ENCODE measurements around the gene OR9Q2. TPM values are rescaled to one million over a fixed set of nuclear protein-coding genes. Genes with fewer than 3 reads are reported as not detected.

OR9Q2 gene, protein sequence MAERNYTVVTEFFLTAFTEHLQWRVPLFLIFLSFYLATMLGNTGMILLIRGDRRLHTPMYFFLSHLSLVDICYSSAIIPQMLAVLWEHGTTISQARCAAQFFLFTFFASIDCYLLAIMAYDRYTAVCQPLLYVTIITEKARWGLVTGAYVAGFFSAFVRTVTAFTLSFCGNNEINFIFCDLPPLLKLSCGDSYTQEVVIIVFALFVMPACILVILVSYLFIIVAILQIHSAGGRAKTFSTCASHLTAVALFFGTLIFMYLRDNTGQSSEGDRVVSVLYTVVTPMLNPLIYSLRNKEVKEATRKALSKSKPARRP
- total RNA-seq (ENCODE audit: unreplicated experiment) = not detected
- long read RNA-seq = 0 reads

DNA sequence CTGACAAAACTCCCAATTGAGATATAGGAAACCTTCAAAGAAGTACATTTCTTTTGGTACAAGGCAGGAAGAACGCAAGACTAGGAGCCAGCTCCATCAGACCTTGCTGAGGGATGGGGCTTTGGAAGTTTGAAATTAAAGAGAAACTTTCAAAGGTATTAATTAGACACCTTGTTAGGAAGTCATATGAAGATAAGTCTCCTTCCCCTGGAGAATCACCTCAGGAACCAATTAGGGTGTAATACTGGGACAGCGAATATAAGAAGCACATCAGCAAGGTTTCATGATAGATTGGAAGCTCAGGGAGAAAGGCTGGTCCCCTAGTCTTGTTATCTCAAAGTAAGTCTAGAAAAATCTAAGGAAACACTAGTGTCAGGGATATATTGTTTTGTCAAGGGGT, at the start of gene OR9Q2:
Gene OR9Q2 (plus strand): TSS at position 301 of the 400 bp plus-strand sequence. CDS start 1,421 bp downstream, outside the sequence.
- TF ChIP-seq, protein P1, sequence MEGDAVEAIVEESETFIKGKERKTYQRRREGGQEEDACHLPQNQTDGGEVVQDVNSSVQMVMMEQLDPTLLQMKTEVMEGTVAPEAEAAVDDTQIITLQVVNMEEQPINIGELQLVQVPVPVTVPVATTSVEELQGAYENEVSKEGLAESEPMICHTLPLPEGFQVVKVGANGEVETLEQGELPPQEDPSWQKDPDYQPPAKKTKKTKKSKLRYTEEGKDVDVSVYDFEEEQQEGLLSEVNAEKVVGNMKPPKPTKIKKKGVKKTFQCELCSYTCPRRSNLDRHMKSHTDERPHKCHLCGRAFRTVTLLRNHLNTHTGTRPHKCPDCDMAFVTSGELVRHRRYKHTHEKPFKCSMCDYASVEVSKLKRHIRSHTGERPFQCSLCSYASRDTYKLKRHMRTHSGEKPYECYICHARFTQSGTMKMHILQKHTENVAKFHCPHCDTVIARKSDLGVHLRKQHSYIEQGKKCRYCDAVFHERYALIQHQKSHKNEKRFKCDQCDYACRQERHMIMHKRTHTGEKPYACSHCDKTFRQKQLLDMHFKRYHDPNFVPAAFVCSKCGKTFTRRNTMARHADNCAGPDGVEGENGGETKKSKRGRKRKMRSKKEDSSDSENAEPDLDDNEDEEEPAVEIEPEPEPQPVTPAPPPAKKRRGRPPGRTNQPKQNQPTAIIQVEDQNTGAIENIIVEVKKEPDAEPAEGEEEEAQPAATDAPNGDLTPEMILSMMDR (IDR thresholded peaks at IDR 0.05; ENCODE audit: partially characterized antibody, unreplicated experiment) = no peak
- Mint-ChIP-seq H3K9me3 (ENCODE audit: unreplicated experiment) (peaks cover 2% of the 10 kb centered on the region), H3K4me3 (ENCODE audit: unreplicated experiment) (no peak within 1 kb of the TSS), H3K27ac (ENCODE audit: unreplicated experiment) (no peak within 1 kb of the TSS), H3K4me1 (ENCODE audit: low read depth, unreplicated experiment) (no peaks in the 10 kb centered on the region), H3K27me3 (ENCODE audit: unreplicated experiment) (no peaks in the 10 kb centered on the region), H3K36me3 (ENCODE audit: unreplicated experiment) (no peaks in the 10 kb centered on the region)
- DNase-seq = no peak

DNA sequence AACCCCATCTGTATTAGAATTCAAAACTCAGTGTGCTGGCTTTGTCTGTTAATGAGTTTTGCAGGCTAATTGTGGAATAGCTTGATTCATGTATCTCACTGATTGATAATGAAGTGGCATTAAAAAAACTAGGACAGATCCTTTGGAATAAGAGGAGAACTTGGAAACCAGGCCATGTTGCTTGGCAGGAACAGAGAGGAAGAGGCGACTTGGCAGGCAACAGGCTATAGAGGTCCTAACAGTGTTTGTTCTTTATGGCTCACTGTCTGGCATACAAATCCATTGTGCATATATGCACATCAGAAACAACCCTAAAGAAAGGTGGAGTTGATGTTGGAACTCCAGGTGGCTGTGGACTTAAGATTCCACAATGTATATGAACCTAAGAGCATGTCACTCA, 46.1 kb upstream of the OR9Q2 start:
- TF ChIP-seq, protein P1 (IDR thresholded peaks at IDR 0.05; ENCODE audit: partially characterized antibody, unreplicated experiment) = no peak
- H3K9me3 Mint-ChIP-seq (ENCODE audit: unreplicated experiment) = no peaks in the 10 kb centered on the region
- no peak overlapping the region for H3K4me3 Mint-ChIP-seq (ENCODE audit: unreplicated experiment)
- no peak overlapping the region for H3K27ac Mint-ChIP-seq (ENCODE audit: unreplicated experiment)
- no peaks in the 10 kb centered on the region for H3K4me1 Mint-ChIP-seq (ENCODE audit: low read depth, unreplicated experiment)
- H3K27me3 Mint-ChIP-seq (ENCODE audit: unreplicated experiment) = no peaks in the 10 kb centered on the region
- no peak for DNase-seq
- no peaks in the 10 kb centered on the region for H3K36me3 Mint-ChIP-seq (ENCODE audit: unreplicated experiment)

DNA sequence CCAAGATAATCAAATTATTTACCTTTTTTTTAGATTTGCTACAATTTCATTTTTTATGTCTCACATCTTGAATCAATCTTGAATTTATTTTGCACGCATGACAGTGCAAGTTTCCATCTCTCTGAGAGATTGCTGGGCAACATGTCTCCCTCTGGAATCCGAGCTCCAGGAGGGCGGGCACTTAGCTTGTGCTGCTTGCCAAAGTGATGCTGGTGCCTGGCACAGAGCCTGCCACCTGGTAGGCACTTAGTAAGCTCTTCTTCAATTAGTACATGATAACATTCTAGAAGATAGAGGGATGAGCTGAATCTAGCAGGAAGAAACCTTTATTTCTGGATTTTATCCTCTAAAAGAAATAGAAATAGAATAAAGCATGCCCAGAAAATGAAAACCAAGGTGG, 36.1 kb upstream of the OR9Q2 start:
- TF ChIP-seq, protein P1 (IDR thresholded peaks at IDR 0.05; ENCODE audit: partially characterized antibody, unreplicated experiment) = no peak
- Mint-ChIP-seq H3K36me3 (ENCODE audit: unreplicated experiment) (no peaks in the 10 kb centered on the region), H3K4me1 (ENCODE audit: low read depth, unreplicated experiment) (no peaks in the 10 kb centered on the region), H3K4me3 (ENCODE audit: unreplicated experiment) (no peak overlapping the region), H3K9me3 (ENCODE audit: unreplicated experiment) (peaks cover 2% of the 10 kb centered on the region), H3K27me3 (ENCODE audit: unreplicated experiment) (no peaks in the 10 kb centered on the region), H3K27ac (ENCODE audit: unreplicated experiment) (no peak overlapping the region)
- DNase-seq = no peak

DNA sequence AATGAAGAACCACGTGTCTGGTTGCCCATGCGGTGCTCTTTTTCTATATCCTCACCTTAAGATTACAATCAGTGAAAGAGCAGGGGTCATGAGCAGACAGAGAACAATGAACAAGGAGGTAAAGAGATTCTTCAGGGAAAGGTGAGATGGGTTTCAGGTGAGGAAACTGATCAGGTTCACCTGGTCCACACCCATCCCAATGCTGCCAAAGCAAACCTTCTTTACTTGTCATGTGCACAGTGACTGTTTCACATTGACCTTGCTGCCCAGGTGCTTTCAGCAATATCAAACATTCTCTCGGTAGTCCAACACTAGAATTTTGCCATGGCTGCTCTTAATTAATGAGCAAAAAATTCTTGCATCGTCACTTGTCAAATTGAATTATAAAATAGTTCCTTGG, 24.5 kb upstream of the OR9Q2 start:
- no peaks in the 10 kb centered on the region for H3K4me1 Mint-ChIP-seq (ENCODE audit: low read depth, unreplicated experiment)
- peaks cover 2% of the 10 kb centered on the region for H3K27me3 Mint-ChIP-seq (ENCODE audit: unreplicated experiment)
- H3K4me3 Mint-ChIP-seq (ENCODE audit: unreplicated experiment) = no peak overlapping the region
- H3K36me3 Mint-ChIP-seq (ENCODE audit: unreplicated experiment) = no peaks in the 10 kb centered on the region
- TF ChIP-seq, protein P1 (IDR thresholded peaks at IDR 0.05; ENCODE audit: partially characterized antibody, unreplicated experiment) = no peak
- no peaks in the 10 kb centered on the region for H3K9me3 Mint-ChIP-seq (ENCODE audit: unreplicated experiment)
- DNase-seq = no peak
- no peak overlapping the region for H3K27ac Mint-ChIP-seq (ENCODE audit: unreplicated experiment)

DNA sequence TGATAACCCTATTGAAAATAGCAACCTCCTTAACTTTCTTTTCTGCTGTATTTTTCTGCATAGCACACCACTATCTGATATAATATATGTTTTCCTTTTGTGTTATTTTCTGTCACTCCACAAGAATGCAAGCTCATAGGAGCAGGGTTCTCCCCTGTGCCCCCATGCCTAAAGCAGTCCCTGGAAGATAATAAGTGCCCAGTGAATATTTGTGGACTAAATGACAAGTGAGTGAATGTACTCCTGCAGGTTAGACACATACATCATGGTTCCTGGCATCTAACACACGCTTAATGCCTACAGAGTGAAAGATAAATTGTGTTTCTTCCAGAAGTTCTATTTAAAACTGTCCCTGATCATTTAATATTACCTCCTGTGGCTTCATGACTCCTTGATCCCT, 23.9 kb upstream of the OR9Q2 start:
- H3K9me3 Mint-ChIP-seq (ENCODE audit: unreplicated experiment) = no peaks in the 10 kb centered on the region
- no peaks in the 10 kb centered on the region for H3K36me3 Mint-ChIP-seq (ENCODE audit: unreplicated experiment)
- TF ChIP-seq, protein P1 (IDR thresholded peaks at IDR 0.05; ENCODE audit: partially characterized antibody, unreplicated experiment) = no peak
- no peaks in the 10 kb centered on the region for H3K4me1 Mint-ChIP-seq (ENCODE audit: low read depth, unreplicated experiment)
- DNase-seq = no peak
- H3K4me3 Mint-ChIP-seq (ENCODE audit: unreplicated experiment) = no peak overlapping the region
- H3K27ac Mint-ChIP-seq (ENCODE audit: unreplicated experiment) = no peak overlapping the region
- peaks cover 2% of the 10 kb centered on the region for H3K27me3 Mint-ChIP-seq (ENCODE audit: unreplicated experiment)

All from glutamatergic neuron (in vitro differentiated cells).